GM12873 (cell line): ENCODE results near the gene BARX1.

ENCODE experiments used
- TF ChIP-seq, protein P1 (sequence below): IDR thresholded peaks from 2 replicates; pipeline ENCODE4 v1.5.1; 2012; ENCODE audit warnings: low read depth, mild to moderate bottlenecking, moderate library complexity, low read length, control low read depth; ENCODE audit not compliant: insufficient read depth; ENCODE audit errors: missing control alignments

Gene BARX1

DNA sequence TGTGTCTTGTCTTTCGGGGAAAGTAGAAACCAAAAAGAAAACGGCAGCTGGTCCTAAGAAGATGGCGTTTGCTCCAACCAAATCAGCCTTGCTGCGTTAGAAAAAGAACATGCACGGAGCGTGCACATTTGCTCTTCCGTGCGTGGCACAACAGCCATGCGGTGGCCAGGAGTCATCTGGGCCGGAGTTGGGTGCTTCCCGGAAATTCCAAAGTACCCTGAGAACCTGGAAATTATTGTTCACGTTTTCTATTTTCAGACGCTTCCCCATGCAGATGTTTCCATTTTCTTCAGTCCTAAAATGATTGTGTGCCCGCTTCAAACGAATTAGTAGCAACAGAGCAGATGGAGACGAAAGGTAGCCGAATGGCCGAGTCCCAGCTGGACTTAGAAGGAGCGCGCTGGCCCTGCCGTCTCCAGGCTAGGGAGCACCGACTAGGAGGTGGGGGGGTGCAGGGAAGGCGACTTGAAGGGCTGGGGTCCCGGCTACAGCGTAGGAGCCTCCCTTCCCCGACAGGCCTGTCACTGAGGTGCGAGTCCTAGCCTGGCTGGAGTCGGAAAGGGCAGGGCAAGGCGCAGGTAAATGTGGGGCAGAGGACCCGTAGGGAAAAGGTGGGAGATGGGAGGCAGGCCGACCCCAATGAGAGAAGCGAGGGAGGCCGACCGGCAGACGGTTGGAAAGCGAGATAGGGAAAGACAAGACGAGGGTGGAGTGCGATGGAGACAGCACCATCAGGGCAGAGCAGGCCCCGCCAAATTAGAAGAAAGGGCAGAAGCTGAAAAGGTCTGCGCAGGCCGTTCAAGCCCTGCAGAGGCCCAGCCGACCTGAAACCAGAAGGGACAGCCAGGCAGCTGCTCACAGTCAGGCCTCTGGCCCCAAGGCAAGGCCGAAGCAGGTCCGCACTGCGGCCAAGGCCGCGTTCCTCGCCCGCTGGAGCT is 1.4 kb downstream of the BARX1 start:
- TF ChIP-seq, protein P1, sequence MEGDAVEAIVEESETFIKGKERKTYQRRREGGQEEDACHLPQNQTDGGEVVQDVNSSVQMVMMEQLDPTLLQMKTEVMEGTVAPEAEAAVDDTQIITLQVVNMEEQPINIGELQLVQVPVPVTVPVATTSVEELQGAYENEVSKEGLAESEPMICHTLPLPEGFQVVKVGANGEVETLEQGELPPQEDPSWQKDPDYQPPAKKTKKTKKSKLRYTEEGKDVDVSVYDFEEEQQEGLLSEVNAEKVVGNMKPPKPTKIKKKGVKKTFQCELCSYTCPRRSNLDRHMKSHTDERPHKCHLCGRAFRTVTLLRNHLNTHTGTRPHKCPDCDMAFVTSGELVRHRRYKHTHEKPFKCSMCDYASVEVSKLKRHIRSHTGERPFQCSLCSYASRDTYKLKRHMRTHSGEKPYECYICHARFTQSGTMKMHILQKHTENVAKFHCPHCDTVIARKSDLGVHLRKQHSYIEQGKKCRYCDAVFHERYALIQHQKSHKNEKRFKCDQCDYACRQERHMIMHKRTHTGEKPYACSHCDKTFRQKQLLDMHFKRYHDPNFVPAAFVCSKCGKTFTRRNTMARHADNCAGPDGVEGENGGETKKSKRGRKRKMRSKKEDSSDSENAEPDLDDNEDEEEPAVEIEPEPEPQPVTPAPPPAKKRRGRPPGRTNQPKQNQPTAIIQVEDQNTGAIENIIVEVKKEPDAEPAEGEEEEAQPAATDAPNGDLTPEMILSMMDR, result no peak

DNA sequence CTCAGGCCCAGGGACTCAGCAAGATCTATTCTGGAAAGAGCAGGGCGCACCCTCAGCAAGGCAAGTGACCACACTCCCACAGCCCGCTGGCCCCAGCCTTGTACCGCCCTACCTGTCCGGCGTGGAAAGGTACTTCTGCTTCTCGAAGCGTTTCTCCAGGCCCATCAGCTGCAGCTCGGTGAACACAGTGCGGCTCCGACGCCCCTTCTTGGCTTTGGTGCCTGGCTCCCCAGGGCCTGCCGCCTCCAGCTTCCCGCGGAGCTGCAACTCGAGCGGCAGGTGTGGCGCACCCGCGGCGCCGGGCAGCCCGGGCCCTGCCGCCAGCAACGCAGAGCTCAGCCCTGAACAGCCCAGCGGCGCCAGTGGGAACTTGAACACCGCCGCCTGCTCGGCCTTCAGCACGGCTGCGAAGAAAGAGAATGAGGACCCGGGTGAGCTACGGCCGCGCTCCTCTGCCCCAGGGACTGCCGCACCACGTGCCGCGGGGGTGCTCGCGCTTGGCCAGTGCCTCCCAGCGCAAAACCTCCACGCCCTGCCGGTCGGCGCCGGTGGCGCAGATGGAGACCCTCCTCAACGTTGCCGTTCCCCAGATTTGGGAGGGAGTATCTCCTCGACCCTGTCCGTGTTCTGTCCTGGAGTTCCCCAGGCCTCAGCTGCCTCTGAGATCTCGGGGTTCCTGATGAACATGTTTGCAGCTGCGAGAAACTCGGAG is 2.2 kb downstream of the BARX1 start:
- TF ChIP-seq, protein P1, result no peak

DNA sequence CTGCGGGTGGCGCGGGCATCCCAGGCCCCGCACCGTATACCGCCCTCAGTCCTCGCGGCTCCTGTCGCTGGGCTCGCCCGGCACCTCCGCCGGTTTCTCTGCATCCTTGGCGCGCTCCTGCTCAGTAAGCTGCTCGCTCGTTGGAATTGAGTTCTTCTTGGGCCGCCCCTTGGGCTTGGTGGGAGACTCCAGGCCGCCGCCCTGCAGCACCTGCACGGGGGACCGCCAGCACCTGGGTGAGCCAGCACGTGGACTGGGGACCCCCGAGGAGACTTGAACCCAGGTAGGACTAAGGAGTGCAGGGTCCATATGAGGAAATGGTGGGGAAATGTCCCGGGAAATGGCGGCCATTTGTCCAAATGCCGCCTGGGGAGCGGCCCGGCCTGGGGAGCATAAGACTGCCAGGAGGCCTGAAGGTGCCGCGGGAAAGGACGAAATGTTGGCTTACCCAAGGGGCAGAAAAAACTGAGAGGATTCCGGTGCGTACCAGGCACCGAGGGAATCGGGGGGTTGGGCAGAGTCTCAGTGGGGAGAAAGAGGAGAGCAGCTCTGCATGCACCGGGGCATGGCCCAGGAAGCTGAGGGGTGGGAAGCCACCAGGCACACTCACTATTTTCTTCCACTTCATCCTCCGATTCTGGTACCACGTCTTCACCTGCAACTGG is 2.9 kb downstream of the BARX1 start:
- TF ChIP-seq, protein P1, result no peak

DNA sequence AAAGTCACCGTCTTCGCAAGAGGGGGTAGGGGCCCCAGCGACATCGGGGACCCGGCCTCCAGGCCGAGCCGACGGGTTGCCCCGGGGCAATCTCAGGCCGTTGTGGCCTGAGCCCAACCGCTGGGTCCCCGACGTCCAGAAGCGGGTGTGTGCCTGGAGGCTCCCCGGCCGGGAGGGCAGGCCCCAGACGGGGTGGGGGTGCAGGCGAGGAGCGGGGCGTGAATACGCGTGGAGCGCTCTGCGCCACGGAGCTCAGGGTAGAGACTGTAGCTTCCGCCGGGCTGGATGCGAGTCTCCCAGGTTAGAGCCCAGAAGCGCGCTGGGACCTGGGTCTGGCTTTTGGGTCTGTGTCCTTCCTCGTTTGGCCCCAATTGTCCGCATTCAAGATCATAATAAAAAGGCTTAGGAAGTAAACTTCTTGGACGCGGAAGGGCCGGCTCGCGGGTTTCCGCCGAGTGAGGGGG is 3.5 kb downstream of the BARX1 start:
- TF ChIP-seq, protein P1, result no peak

DNA sequence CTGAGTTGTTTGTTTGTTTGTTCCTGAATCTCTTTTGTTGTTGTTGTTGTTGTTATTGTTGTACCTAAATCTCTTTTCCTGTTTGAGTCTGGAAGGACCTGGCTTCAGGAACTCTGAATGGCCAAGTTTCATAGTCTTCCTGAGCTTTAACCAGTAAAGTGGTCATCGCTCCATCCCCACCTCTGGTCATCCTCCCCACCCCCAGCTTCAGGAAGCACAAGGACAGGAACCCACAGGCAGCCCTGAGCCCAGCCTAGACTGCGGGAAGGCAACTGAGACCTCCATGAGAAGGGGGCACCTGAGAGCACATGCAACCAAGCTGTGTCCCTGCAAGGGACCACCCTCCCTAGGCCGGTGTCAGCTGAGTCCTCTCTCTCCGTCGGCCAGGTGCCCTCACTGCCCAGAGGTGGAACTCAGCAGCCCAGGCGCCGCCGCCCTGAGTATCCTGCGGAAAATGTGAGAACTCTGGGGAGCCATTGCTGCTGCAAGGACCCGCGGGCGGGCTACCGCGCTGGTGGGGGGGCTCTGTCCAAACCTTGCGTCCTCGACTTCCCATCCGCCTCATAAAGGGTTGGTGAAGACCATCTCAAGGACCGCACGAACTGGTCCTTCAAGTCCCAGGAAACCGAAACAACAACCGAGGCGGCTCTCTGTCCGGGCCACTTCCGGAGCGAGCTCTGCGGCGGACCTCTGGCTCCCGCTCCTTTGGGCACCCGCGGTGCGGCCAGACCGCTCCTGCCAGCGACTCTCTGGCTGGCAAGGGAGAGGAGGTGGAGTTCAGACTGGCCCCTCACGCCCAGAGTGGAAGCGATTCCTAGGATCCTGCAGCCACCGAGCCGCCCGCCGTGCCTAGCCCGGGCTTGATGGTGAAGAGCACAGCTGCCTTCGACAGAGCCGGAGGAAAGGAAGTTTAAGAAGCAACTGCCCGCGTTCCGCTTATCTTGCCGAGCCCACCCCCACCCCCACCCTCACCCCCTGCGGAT is 4.2 kb downstream of the BARX1 start:
- TF ChIP-seq, protein P1, result no peak

DNA sequence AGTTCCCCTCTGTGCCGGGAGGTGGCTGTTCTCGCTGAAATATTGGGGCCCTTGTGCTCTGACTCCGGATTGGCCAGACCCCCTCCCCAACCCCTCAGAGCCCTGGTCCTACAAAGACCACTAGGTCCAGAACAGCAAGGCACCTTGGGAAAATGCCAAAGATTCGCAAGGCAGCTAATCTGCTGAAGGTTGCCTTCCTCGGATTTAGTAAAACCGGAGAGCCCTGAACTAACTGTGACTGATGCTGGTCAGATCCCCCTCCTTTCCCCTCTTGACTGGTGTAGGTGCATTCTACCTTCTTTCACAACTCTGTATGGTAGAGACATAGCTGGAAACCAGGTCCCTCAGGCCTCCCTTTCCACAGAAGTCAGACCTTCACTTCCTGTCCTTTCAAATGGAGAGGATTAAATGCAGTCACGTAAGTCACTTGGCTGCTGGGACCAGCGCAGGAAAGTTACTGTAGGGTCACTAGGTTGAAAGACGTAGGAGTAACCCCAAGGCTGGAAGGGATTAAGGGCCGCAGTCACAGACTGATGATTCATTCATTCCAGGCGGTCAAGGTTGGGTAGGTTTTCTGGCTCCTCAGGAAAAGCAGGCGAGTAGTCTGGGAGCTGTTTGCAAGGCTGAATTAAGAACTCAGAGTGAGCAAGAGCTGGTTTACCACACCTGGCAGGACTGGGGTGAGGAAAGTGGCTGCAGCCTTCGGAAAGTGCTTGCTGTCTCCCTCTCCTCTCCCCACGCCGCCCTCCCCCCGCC is 5.3 kb downstream of the BARX1 start:
- TF ChIP-seq, protein P1, result no peak
